Endometrial microvascular endothelial cells (primary cell): ENCODE measurements around the gene CAD. TPM values are rescaled to one million over a fixed set of nuclear protein-coding genes. Genes with fewer than 3 reads are reported as not detected.
"Not testable (repeated sequence)": the region's sequence is repeated elsewhere in the genome, so short reads cannot be mapped to it uniquely, and the experiment has no call there.

Experiments
- in situ Hi-C: cut with HindIII; loops from 2 replicates; pipeline ENCODE4 v1.10.0; 2017; ENCODE audit warnings: low sequenced_read_pairs, low pct_unique_long_range_greater_than_20kb; ENCODE audit errors: inconsistent ontology term
- total RNA-seq: library from RNA; depleted of rRNA; stranded (reverse); fragments of >200 nt; gene quantifications from one replicate; pipeline ENCODE4 v1.2.3, GENCODE V29; 2015; ENCODE audit errors: inconsistent ontology term

CAD gene
- total RNA-seq, 1 donor from 2014 or later, result 82.7 TPM

- in situ Hi-C loops, result not testable (repeated sequence)
These were observed 21.4 kb upstream of the CAD start for GRCh38 chr2:27195799-27196198.

- in situ Hi-C loops, result not testable (repeated sequence)
These were observed 19.1 kb upstream of the CAD start for GRCh38 chr2:27198068-27198467.

- in situ Hi-C loops, result no loop called here
These were observed 18.5 kb upstream of the CAD start for GRCh38 chr2:27198627-27199026.

- in situ Hi-C loops, result no loop called here
These were observed 17.9 kb upstream of the CAD start for GRCh38 chr2:27199241-27199640.

- in situ Hi-C loops, result no loop called here
These were observed 15.5 kb upstream of the CAD start for GRCh38 chr2:27201675-27202074.

GRCh38 chr2:27202854-27203253 lies 14.3 kb upstream of the CAD start:
- in situ Hi-C loops, result no loop called here

GRCh38 chr2:27203741-27204140 lies 13.4 kb upstream of the CAD start:
- in situ Hi-C loops, result no loop called here

GRCh38 chr2:27204566-27204965 lies 12.6 kb upstream of the CAD start:
- in situ Hi-C loops, result no loop called here

- in situ Hi-C loops, result no loop called here
These were observed 12.0 kb upstream of the CAD start for GRCh38 chr2:27205206-27205605.

GRCh38 chr2:27206346-27206745 lies 10.8 kb upstream of the CAD start:
- in situ Hi-C loops, result no loop called here

- in situ Hi-C loops, result no loop called here
These were observed 8.6 kb upstream of the CAD start for GRCh38 chr2:27208486-27209050.

- in situ Hi-C loops, result no loop called here
These were observed 7.4 kb upstream of the CAD start for GRCh38 chr2:27209621-27210401.

GRCh38 chr2:27211241-27211942 lies 5.8 kb upstream of the CAD start:
- in situ Hi-C loops, result no loop called here

- in situ Hi-C loops, result no loop called here
These were observed 5.1 kb upstream of the CAD start, which contains the start of the genes ATRAID and SLC5A6 for GRCh38 chr2:27211943-27212625. TSS of gene ATRAID (plus strand) at chr2:27212041. CDS start at chr2:27212369, 328 bp downstream. TSS of gene SLC5A6 (minus strand) at chr2:27212268. CDS start at chr2:27207650, 4,618 bp downstream.

- in situ Hi-C loops, result no loop called here
These were observed 4.3 kb upstream of the CAD start for GRCh38 chr2:27212626-27213471.

GRCh38 chr2:27214941-27215340 lies 2.2 kb upstream of the CAD start:
- in situ Hi-C loops, result no loop called here

- in situ Hi-C loops, result no loop called here
These were observed 592 bp upstream of the CAD start for GRCh38 chr2:27216416-27217137.

- in situ Hi-C loops, result no loop called here
These were observed 1.4 kb downstream of the CAD start for GRCh38 chr2:27218614-27219013.
